ENCODE data around the gene CCDC158.

DNA sequence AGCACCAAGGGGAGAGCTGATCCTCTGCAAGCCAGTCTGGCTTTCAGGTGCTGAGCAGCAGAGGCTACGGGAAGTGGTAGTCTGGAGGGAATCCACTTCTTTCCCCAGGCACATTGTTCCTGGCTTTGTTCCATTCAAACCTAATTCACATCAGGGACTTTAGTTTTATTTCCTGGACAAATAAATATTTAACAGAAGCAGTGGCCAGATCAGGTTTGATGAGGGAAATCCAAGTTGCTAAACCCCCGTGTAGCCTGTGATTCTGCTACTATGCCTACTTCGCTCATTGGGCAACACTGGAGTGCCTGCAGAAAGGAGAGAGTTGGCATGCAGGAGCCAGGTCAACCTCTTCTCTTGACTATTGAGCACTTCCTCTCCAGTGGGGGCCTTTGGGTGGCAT lies 128.2 kb downstream of the CCDC158 start:
- TF ChIP-seq, protein P1, sequence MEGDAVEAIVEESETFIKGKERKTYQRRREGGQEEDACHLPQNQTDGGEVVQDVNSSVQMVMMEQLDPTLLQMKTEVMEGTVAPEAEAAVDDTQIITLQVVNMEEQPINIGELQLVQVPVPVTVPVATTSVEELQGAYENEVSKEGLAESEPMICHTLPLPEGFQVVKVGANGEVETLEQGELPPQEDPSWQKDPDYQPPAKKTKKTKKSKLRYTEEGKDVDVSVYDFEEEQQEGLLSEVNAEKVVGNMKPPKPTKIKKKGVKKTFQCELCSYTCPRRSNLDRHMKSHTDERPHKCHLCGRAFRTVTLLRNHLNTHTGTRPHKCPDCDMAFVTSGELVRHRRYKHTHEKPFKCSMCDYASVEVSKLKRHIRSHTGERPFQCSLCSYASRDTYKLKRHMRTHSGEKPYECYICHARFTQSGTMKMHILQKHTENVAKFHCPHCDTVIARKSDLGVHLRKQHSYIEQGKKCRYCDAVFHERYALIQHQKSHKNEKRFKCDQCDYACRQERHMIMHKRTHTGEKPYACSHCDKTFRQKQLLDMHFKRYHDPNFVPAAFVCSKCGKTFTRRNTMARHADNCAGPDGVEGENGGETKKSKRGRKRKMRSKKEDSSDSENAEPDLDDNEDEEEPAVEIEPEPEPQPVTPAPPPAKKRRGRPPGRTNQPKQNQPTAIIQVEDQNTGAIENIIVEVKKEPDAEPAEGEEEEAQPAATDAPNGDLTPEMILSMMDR (conservative IDR thresholded peaks at IDR 0.05; ENCODE audit: low read length) = no peak
- TF ChIP-seq EZH2phosphoT487 (IDR thresholded peaks at IDR 0.05; ENCODE audit: borderline replicate concordance, low read depth, low read length) = no peak
